Measurements from ENCODE around the gene PCDHA6. TPM values are rescaled to one million over a fixed set of nuclear protein-coding genes. Genes with fewer than 3 reads are reported as not detected.
"Not testable (repeated sequence)": the region's sequence is repeated elsewhere in the genome, so short reads cannot be mapped to it uniquely, and the experiment has no call there.

Gene PCDHA6
- not detected in 2 replicates for total RNA-seq (2014; rRNA removed; shearing (Covaris generic); ENCODE audit: low replicate concordance)

- H3K4me1 ChIP-seq (ENCODE audit: low read length), result no peaks in the 10 kb centered on the region
- H3K79me2 ChIP-seq (ENCODE audit: low read length), result no peaks in the 10 kb centered on the region
- H2AFZ ChIP-seq (ENCODE audit: low read length), result no peak within 1 kb of the TSS
- H3K36me3 ChIP-seq (ENCODE audit: insufficient read depth, low read length), result no peaks in the 10 kb centered on the region
- no peak within 1 kb of the TSS for H3K4me2 ChIP-seq (ENCODE audit: low read depth, low read length, poor library complexity, severe bottlenecking)
- no peak within 1 kb of the TSS for H3K4me3 ChIP-seq (ENCODE audit: low read length)
- no peaks in the 10 kb centered on the region for H3K9me3 ChIP-seq (ENCODE audit: low read length)
- H3K9ac ChIP-seq (ENCODE audit: low read length), result no peak within 1 kb of the TSS
- H3K27me3 ChIP-seq (ENCODE audit: low read length), result no peaks in the 10 kb centered on the region; the same call in 1 of the 2 replicates
- DNase-seq, result no peak
- H4K20me1 ChIP-seq (ENCODE audit: insufficient read depth, low read depth, low read length), result no peaks in the 10 kb centered on the region
- no peaks in the 10 kb centered on the region for H3K9me2 ChIP-seq (replicated peaks; ENCODE audit: insufficient read depth, low read length)
- no peak within 1 kb of the TSS for H3K27ac ChIP-seq (ENCODE audit: low read length)
Observed at GRCh38 chr5:140827704-140828361, at the start of gene PCDHA6. Gene PCDHA6 (plus strand): TSS chr5:140827960. CDS start chr5:140828092, 132 bp downstream.

GRCh38 chr5:140780512-140780911, 47.2 kb upstream of the PCDHA6 start:
- Histone ChIP-seq H3K4me2 (ENCODE audit: low read depth, low read length, poor library complexity, severe bottlenecking) (no peak overlapping the region), H2AFZ (ENCODE audit: low read length) (no peak overlapping the region), H3K79me2 (ENCODE audit: low read length) (no peaks in the 10 kb centered on the region), H3K4me3 (ENCODE audit: low read length) (no peak overlapping the region), H3K27ac (ENCODE audit: low read length) (no peak overlapping the region), H3K9ac (ENCODE audit: low read length) (no peak overlapping the region), H3K9me2 (replicated peaks; ENCODE audit: insufficient read depth, low read length) (no peaks in the 10 kb centered on the region), H3K9me3 (ENCODE audit: low read length) (peaks cover 11% of the 10 kb centered on the region), H3K36me3 (ENCODE audit: insufficient read depth, low read length) (no peaks in the 10 kb centered on the region), H3K4me1 (ENCODE audit: low read length) (no peaks in the 10 kb centered on the region), H3K27me3 (ENCODE audit: low read length) (no peaks in the 10 kb centered on the region), H4K20me1 (ENCODE audit: insufficient read depth, low read depth, low read length) (no peaks in the 10 kb centered on the region)
- no peak for DNase-seq

- Histone ChIP-seq H3K4me3 (ENCODE audit: low read length) (no peak within 1 kb of the TSS), H2AFZ (ENCODE audit: low read length) (no peak within 1 kb of the TSS), H3K79me2 (ENCODE audit: low read length) (no peaks in the 10 kb centered on the region), H3K9ac (ENCODE audit: low read length) (no peak within 1 kb of the TSS), H3K9me3 (ENCODE audit: low read length) (peaks cover 8% of the 10 kb centered on the region), H3K27me3 (ENCODE audit: low read length) (no peaks in the 10 kb centered on the region), H3K36me3 (ENCODE audit: insufficient read depth, low read length) (no peaks in the 10 kb centered on the region), H3K4me2 (ENCODE audit: low read depth, low read length, poor library complexity, severe bottlenecking) (no peak within 1 kb of the TSS), H3K27ac (ENCODE audit: low read length) (no peak within 1 kb of the TSS), H3K9me2 (replicated peaks; ENCODE audit: insufficient read depth, low read length) (no peaks in the 10 kb centered on the region), H3K4me1 (ENCODE audit: low read length) (no peaks in the 10 kb centered on the region), H4K20me1 (ENCODE audit: insufficient read depth, low read depth, low read length) (no peaks in the 10 kb centered on the region)
- DNase-seq, result peak; percentile 60
Observed at GRCh38 chr5:140785905-140786686, 41.7 kb upstream of the PCDHA6 start, which contains the start of gene PCDHA1. Gene PCDHA1 (plus strand): TSS chr5:140786140.

- H3K27me3 ChIP-seq (ENCODE audit: low read length); H3K36me3 ChIP-seq (ENCODE audit: insufficient read depth, low read length); H4K20me1 ChIP-seq (ENCODE audit: insufficient read depth, low read depth, low read length); H3K4me3 ChIP-seq (ENCODE audit: low read length); H3K9me3 ChIP-seq (ENCODE audit: low read length); H3K79me2 ChIP-seq (ENCODE audit: low read length); H3K27ac ChIP-seq (ENCODE audit: low read length); H3K4me1 ChIP-seq (ENCODE audit: low read length); H2AFZ ChIP-seq (ENCODE audit: low read length); H3K4me2 ChIP-seq (ENCODE audit: low read depth, low read length, poor library complexity, severe bottlenecking); H3K9ac ChIP-seq (ENCODE audit: low read length); DNase-seq; H3K9me2 ChIP-seq (replicated peaks; ENCODE audit: insufficient read depth, low read length): not testable (repeated sequence)
Observed at GRCh38 chr5:140787422-140787821, 40.3 kb upstream of the PCDHA6 start.

GRCh38 chr5:140787849-140788504, 39.8 kb upstream of the PCDHA6 start:
- H3K9me2 ChIP-seq (replicated peaks; ENCODE audit: insufficient read depth, low read length); H3K9ac ChIP-seq (ENCODE audit: low read length); H3K4me2 ChIP-seq (ENCODE audit: low read depth, low read length, poor library complexity, severe bottlenecking); H3K79me2 ChIP-seq (ENCODE audit: low read length); H3K27me3 ChIP-seq (ENCODE audit: low read length); H3K4me3 ChIP-seq (ENCODE audit: low read length); DNase-seq; H3K9me3 ChIP-seq (ENCODE audit: low read length); H2AFZ ChIP-seq (ENCODE audit: low read length); H3K4me1 ChIP-seq (ENCODE audit: low read length); H3K36me3 ChIP-seq (ENCODE audit: insufficient read depth, low read length); H4K20me1 ChIP-seq (ENCODE audit: insufficient read depth, low read depth, low read length); H3K27ac ChIP-seq (ENCODE audit: low read length): not testable (repeated sequence)

DNA sequence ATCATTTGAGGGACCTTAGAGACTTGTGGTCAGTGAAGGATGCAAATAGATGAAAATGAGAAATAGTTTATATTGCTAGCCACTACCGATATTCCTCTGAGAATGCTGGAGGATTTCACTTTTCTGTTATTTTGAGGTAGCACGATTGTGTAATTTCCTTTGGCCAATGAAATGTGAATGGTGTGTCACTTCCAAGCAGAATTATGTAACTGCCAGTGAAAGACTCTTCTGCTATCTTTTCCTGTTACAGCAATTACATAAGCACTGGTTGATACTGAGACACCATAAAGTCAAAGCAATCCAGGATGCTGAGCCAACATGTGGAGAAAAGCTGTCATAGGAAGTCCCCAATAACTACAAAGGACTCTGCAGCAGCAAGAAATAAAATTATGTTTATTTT, 36.7 kb upstream of the PCDHA6 start:
- Histone ChIP-seq H3K9ac (ENCODE audit: low read length) (no peak overlapping the region), H3K36me3 (ENCODE audit: insufficient read depth, low read length) (no peaks in the 10 kb centered on the region), H3K4me1 (ENCODE audit: low read length) (no peaks in the 10 kb centered on the region), H3K27ac (ENCODE audit: low read length) (no peak overlapping the region), H4K20me1 (ENCODE audit: insufficient read depth, low read depth, low read length) (no peaks in the 10 kb centered on the region), H3K27me3 (ENCODE audit: low read length) (no peaks in the 10 kb centered on the region), H3K9me3 (ENCODE audit: low read length) (peaks cover 4% of the 10 kb centered on the region; the same call in 1 of the 2 replicates), H3K4me2 (ENCODE audit: low read depth, low read length, poor library complexity, severe bottlenecking) (no peak overlapping the region), H2AFZ (ENCODE audit: low read length) (no peak overlapping the region), H3K79me2 (ENCODE audit: low read length) (no peaks in the 10 kb centered on the region), H3K4me3 (ENCODE audit: low read length) (no peak overlapping the region), H3K9me2 (replicated peaks; ENCODE audit: insufficient read depth, low read length) (no peaks in the 10 kb centered on the region)
- DNase-seq, result no peak

- H3K27ac ChIP-seq (ENCODE audit: low read length), result no peak within 1 kb of the TSS
- no peaks in the 10 kb centered on the region for H3K27me3 ChIP-seq (ENCODE audit: low read length)
- H3K4me2 ChIP-seq (ENCODE audit: low read depth, low read length, poor library complexity, severe bottlenecking), result no peak within 1 kb of the TSS
- DNase-seq, result peak; percentile 50
- H3K36me3 ChIP-seq (ENCODE audit: insufficient read depth, low read length), result no peaks in the 10 kb centered on the region
- no peak within 1 kb of the TSS for H2AFZ ChIP-seq (ENCODE audit: low read length)
- H4K20me1 ChIP-seq (ENCODE audit: insufficient read depth, low read depth, low read length), result no peaks in the 10 kb centered on the region
- no peaks in the 10 kb centered on the region for H3K9me2 ChIP-seq (replicated peaks; ENCODE audit: insufficient read depth, low read length)
- H3K9me3 ChIP-seq (ENCODE audit: low read length), result no peaks in the 10 kb centered on the region
- H3K9ac ChIP-seq (ENCODE audit: low read length), result no peak within 1 kb of the TSS
- no peaks in the 10 kb centered on the region for H3K4me1 ChIP-seq (ENCODE audit: low read length)
- H3K4me3 ChIP-seq (ENCODE audit: low read length), result no peak within 1 kb of the TSS
- H3K79me2 ChIP-seq (ENCODE audit: low read length), result no peaks in the 10 kb centered on the region
Observed at GRCh38 chr5:140794595-140795258, 33.0 kb upstream of the PCDHA6 start, which contains the start of gene PCDHA2. Gene PCDHA2 (plus strand): TSS chr5:140794852.

GRCh38 chr5:140795259-140795641, 32.5 kb upstream of the PCDHA6 start:
- Histone ChIP-seq H3K27me3 (ENCODE audit: low read length) (no peaks in the 10 kb centered on the region), H2AFZ (ENCODE audit: low read length) (no peak overlapping the region), H3K9me3 (ENCODE audit: low read length) (no peaks in the 10 kb centered on the region), H3K9me2 (replicated peaks; ENCODE audit: insufficient read depth, low read length) (no peaks in the 10 kb centered on the region), H3K36me3 (ENCODE audit: insufficient read depth, low read length) (no peaks in the 10 kb centered on the region), H3K4me2 (ENCODE audit: low read depth, low read length, poor library complexity, severe bottlenecking) (no peak overlapping the region), H4K20me1 (ENCODE audit: insufficient read depth, low read depth, low read length) (no peaks in the 10 kb centered on the region), H3K4me3 (ENCODE audit: low read length) (no peak overlapping the region), H3K27ac (ENCODE audit: low read length) (no peak overlapping the region), H3K4me1 (ENCODE audit: low read length) (no peaks in the 10 kb centered on the region), H3K9ac (ENCODE audit: low read length) (no peak overlapping the region), H3K79me2 (ENCODE audit: low read length) (no peaks in the 10 kb centered on the region)
- no peak for DNase-seq

Data from Karpas-422 (cell line).